COR-L47 (cell line): ENCODE results near the gene MOB3C.
"Not testable (repeated sequence)": the region's sequence is repeated elsewhere in the genome, so short reads cannot be mapped to it uniquely, and the experiment has no call there.

Experiments used
- DNase-seq: peaks from one replicate; lab custom pipeline; 2025; lab: John Stamatoyannopoulos, UW

The MOB3C gene

GRCh38 chr1:46616277-46617107, at the start of gene MOB3C:
TSS of gene MOB3C (minus strand) at chr1:46616811. CDS start at chr1:46613321, 3,490 bp downstream.
- no peak for DNase-seq

GRCh38 chr1:46665983-46666382, 49.4 kb upstream of the MOB3C start:
- DNase-seq, result no peak

GRCh38 chr1:46662919-46663318, 46.3 kb upstream of the MOB3C start:
- DNase-seq, result not testable (repeated sequence)

- not testable (repeated sequence) for DNase-seq
Observed at GRCh38 chr1:46660116-46660515, 43.5 kb upstream of the MOB3C start.

- no peak for DNase-seq
Observed at GRCh38 chr1:46659307-46659870, 42.8 kb upstream of the MOB3C start.

GRCh38 chr1:46657775-46658174, 41.2 kb upstream of the MOB3C start:
- DNase-seq, result no peak

- DNase-seq, result no peak
Observed at GRCh38 chr1:46656643-46657042, 40.0 kb upstream of the MOB3C start.

- no peak for DNase-seq
Observed at GRCh38 chr1:46655848-46656247, 39.2 kb upstream of the MOB3C start.

GRCh38 chr1:46654698-46655097, 38.1 kb upstream of the MOB3C start:
- DNase-seq, result not testable (repeated sequence)

- DNase-seq, result no peak
Observed at GRCh38 chr1:46654012-46654411, 37.4 kb upstream of the MOB3C start.

- DNase-seq, result no peak
Observed at GRCh38 chr1:46653405-46653958, 36.9 kb upstream of the MOB3C start.

GRCh38 chr1:46652321-46653100, 35.9 kb upstream of the MOB3C start:
- no peak for DNase-seq

- not testable (repeated sequence) for DNase-seq
Observed at GRCh38 chr1:46651152-46651551, 34.5 kb upstream of the MOB3C start.

- DNase-seq, result no peak
Observed at GRCh38 chr1:46650491-46650890, 33.9 kb upstream of the MOB3C start.

- DNase-seq, result no peak
Observed at GRCh38 chr1:46649764-46650163, 33.2 kb upstream of the MOB3C start.

GRCh38 chr1:46647611-46648010, 31.0 kb upstream of the MOB3C start:
- DNase-seq, result no peak

- no peak for DNase-seq
Observed at GRCh38 chr1:46646844-46647243, 30.2 kb upstream of the MOB3C start.

GRCh38 chr1:46646331-46646730, 29.7 kb upstream of the MOB3C start:
- no peak for DNase-seq

GRCh38 chr1:46645815-46646214, 29.2 kb upstream of the MOB3C start:
- no peak for DNase-seq

- DNase-seq, result peak; percentile 87
Observed at GRCh38 chr1:46643368-46643775, 26.8 kb upstream of the MOB3C start.

GRCh38 chr1:46642115-46642680, 25.6 kb upstream of the MOB3C start:
- DNase-seq, result no peak

GRCh38 chr1:46639547-46639946, 22.9 kb upstream of the MOB3C start:
- DNase-seq, result no peak
